Activated CD4-positive, CD25-positive, alpha-beta regulatory T cell treated with anti-CD3 and anti-CD28 coated beads, Interleukin-2, amount 50 U/mL, for 16 hours (primary cell): ENCODE measurements around the gene HSPA12A.

Experiments used
- DNase-seq: peaks from one replicate; pipeline ENCODE4 v3.0.0-alpha.2; 2020; ENCODE audit warnings: low read depth, low spot score

The HSPA12A gene

DNA sequence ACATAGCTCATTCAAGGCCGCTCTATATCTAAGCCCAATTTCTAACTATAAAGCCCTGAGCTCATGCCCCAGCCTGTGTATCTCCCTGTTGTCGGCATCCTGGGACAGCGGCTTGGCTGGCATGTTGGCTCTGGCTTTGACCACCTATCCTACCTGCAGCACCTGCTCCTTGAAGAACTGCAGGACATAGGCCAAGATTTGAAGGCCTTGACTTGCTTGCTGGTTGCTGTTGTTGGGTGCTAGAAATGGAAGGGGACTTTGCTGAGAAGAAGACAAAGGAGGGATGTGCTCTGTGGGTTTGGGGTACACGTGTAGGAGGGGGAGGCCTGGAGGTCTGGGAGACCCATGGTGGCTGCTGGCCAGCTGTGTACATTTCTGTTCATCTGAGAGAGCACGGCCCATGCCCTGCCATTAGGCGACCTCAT, 110.5 kb downstream of the HSPA12A start:
- no peak for DNase-seq

DNA sequence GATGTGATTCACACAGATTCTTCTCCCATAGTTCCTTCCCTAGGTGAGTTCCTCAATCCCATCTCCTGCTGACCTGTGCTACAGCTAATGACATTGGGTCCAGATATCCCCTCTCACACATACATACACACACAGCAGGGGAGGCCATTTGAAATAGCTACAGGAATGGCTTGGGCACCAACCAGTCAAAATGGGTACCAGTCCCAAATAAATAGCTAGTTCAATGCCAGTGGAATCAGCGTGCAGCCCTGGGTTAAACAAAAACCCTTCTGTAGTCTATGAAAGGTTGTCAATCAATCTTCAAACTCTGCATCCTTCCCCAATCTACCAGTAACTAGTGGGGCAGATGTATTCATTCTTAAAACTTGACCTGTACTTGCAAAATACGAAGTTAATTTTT, 112.3 kb downstream of the HSPA12A start:
- no peak for DNase-seq

DNA sequence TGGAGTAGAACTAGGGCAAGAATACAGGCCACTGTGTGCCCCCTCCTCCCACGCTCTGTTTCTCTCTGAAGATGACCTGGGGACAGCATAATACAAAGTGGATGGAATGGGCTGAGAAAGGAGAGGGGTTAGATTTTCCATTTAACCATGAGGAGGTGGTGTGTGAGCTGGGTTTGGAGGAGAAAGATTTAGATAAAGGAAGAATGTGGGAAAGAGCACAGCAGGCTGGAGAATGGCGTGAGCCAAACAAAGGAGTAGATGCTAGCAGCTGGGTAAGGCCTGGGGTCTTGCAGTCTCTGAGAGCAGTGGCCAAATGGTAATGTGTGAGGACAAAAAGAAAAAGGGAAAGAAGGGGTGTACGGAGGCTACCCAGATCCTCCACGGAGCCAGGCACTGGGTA, 113.0 kb downstream of the HSPA12A start:
- DNase-seq, result no peak

DNA sequence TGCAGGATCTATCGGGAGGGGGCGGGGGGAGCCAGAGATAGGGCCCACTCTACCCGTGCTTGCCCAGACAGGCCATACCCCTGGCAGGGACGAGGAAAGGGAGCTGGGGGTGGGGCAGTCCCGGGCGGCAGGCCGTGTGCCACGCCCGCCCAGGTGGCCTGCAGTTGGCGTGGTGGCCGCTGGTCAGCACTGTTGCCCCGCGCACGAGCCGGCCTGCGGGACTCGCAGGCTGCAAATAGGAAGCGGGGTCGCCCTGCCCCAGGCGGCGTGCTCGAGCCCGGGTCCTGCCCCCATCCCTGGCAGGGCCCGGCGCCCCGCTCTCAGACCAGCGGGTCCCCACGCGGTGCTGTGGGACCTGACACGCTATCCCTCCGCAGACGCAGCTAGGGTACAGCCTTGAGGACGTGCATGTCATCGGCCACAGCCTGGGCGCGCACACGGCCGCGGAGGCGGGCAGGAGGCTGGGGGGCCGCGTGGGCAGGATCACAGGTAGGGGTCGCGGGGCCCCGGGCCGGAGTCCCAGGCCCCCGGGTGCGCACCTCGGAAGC, 114.9 kb downstream of the HSPA12A start:
- no peak for DNase-seq

DNA sequence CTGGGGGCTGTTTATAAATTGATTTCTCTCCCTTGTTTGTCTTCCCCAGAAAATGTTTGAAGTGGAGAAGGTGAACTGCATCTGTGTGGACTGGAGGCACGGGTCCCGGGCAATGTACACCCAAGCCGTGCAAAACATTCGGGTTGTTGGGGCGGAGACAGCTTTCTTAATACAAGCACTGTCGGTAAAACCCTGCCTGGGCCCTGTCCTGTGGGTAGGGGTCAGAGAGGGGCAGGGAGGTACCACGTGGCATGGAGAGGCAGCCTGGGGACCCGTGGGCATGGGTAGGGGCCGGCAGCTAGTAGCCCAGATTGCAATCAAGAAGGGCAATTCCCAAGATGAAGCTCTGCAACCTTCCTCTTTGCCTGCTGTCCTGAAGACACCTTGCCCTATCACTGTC, 115.6 kb downstream of the HSPA12A start:
- DNase-seq, result no peak

DNA sequence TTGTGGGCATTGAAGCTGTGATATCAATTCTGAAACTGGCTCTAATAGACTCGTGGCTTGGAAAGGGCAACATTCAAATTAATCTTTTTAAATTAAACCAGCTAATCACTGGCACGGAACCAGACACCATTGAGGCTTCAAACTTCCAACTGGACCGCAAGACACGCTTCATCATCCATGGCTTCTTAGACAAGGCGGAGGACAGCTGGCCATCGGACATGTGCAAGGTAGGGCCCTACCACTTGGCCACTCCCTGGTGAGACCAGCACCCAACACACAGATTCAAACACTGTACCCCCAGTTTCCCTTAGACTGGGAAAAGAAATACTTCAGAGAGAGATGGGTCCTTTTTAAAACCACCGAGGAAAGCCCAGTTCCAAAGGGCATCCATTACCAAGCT, 116.5 kb downstream of the HSPA12A start:
- no peak for DNase-seq

DNA sequence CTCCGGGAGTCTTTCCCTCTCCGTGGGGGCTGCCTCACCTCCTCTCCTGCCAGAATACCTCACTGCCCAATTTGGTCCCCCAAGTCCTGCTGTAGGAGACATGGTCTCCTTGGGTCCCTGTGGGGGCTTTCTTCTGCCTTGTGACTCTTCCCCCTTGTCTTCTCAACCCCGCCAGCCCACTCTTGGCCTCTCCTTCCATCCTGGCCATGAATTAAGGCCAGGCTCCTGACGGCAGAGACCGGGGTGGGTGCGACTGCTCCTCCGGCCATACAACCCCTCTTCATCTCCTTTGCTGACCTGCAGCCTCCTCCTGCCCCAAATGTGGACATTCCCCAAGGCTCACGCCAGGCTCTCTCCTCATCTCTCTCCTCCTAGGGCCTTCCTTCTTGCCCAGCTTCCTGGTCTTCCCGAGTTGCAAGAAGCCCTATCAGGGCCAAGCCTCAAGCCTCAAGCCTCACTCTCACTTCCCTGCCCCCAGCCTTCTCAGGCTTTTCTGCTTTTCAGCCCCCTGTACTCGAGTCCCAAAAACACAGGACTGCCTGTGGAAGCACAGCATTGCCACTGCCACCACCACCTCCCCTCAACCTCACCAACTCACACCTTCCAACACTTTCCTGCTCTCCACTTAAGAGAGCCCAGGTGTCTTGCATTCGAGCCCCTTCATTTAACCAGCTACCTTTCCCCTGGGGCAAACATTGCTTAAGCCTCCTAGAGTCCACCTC, 120.3 kb downstream of the HSPA12A start:
- no peak for DNase-seq

DNA sequence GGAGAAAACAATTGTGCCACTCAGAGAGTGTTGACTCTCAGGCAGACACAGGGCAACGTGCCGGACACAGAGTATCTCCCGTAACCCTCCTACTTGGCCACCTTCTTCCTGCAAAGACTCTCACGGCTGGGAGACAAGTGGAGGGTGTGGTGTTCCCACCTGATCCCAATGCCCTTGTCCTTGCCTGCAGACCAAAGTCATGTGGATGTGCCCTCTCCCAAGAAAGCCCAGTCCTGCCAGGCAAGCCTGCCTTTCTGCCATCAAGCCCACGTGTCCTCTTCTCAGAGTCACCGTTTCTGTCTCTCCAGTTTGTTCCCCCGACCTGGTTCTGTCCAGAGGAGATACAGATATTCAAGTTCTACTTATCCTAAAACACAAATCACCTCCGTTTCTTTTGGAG, 120.9 kb downstream of the HSPA12A start:
- DNase-seq, result no peak
